T1000 (cell line): ENCODE data around the gene SYT9.

ENCODE experiments used
- DNase-seq: peaks from one replicate; lab custom pipeline; 2025; ENCODE audit warnings: mixed read lengths; lab: John Stamatoyannopoulos, UW

The SYT9 gene

GRCh38 chr11:7251836-7252682 lies at the start of gene SYT9:
Gene SYT9 (plus strand): TSS chr11:7251904. CDS start chr11:7252187, 283 bp downstream.
- DNase-seq = no peak

GRCh38 chr11:7202412-7202811 lies 49.3 kb upstream of the SYT9 start:
- no peak for DNase-seq

- DNase-seq = no peak
These were observed 46.9 kb upstream of the SYT9 start for GRCh38 chr11:7204778-7205177.

GRCh38 chr11:7208391-7208790 lies 43.3 kb upstream of the SYT9 start:
- no peak for DNase-seq

- DNase-seq = no peak
These were observed 32.2 kb upstream of the SYT9 start for GRCh38 chr11:7219491-7219890.

GRCh38 chr11:7220636-7221035 lies 31.1 kb upstream of the SYT9 start:
- DNase-seq = no peak

GRCh38 chr11:7222619-7223018 lies 29.1 kb upstream of the SYT9 start:
- DNase-seq = no peak

- no peak for DNase-seq
These were observed 11.8 kb upstream of the SYT9 start for GRCh38 chr11:7239877-7240276.

GRCh38 chr11:7245341-7245740 lies 6.4 kb upstream of the SYT9 start:
- no peak for DNase-seq

- no peak for DNase-seq
These were observed 5.5 kb upstream of the SYT9 start for GRCh38 chr11:7246179-7246578.

GRCh38 chr11:7250166-7250565 lies 1.5 kb upstream of the SYT9 start:
- DNase-seq = no peak

- DNase-seq = no peak
These were observed 243 bp upstream of the SYT9 start for GRCh38 chr11:7251487-7251835.

- no peak for DNase-seq
These were observed 1.0 kb downstream of the SYT9 start for GRCh38 chr11:7252683-7253213.

- no peak for DNase-seq
These were observed 2.1 kb downstream of the SYT9 start for GRCh38 chr11:7253800-7254199.

- no peak for DNase-seq
These were observed 3.1 kb downstream of the SYT9 start for GRCh38 chr11:7254731-7255291.

GRCh38 chr11:7256943-7257342 lies 5.2 kb downstream of the SYT9 start:
- DNase-seq = no peak

GRCh38 chr11:7257724-7258123 lies 6.0 kb downstream of the SYT9 start:
- no peak for DNase-seq

GRCh38 chr11:7261578-7261977 lies 9.9 kb downstream of the SYT9 start:
- DNase-seq = no peak

- DNase-seq = no peak
These were observed 11.0 kb downstream of the SYT9 start for GRCh38 chr11:7262672-7263071.

- no peak for DNase-seq
These were observed 12.1 kb downstream of the SYT9 start for GRCh38 chr11:7263842-7264241.

GRCh38 chr11:7268758-7269157 lies 17.1 kb downstream of the SYT9 start:
- no peak for DNase-seq

- no peak for DNase-seq
These were observed 18.6 kb downstream of the SYT9 start for GRCh38 chr11:7270233-7270865.

GRCh38 chr11:7272373-7272772 lies 20.7 kb downstream of the SYT9 start:
- DNase-seq = no peak
